Activated CD4-positive, alpha-beta T cell treated with anti-CD3 and anti-CD28 coated beads, Interleukin-2, amount 50 U/mL, for 24 hours (primary cell): ENCODE results near the gene MORN2.

ENCODE experiments used
- DNase-seq, 2 donors: peaks; one replicate each; pipeline ENCODE4 v3.0.0-alpha.2; 2020; ENCODE audit warnings: low read depth in 1 of 2, low spot score in 1 of 2

Gene MORN2

DNA sequence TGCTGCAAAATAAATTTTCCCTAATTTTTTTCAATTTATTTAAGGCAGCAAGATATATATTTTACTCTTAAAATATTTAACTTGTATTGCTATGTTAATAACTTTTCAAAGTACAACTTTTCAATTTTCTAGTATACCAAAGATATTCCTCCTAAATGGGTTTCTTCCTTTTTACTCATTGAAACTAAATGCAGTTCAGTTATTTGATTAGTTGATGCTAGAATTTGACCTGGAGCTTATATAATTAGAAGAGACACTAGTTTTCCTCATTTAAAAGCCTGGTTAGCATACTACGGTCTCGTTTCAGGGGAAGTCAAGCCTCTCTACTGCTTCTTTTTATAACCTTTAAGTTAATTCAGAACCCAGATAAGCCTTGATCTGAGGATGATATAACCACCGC is 13.8 kb downstream of the MORN2 start, which contains the start of gene ARHGEF33:
ARHGEF33 (plus strand) TSS at position 301 of the 400 bp plus-strand sequence. CDS start 29,573 bp downstream, outside the sequence.
- DNase-seq: no peak

DNA sequence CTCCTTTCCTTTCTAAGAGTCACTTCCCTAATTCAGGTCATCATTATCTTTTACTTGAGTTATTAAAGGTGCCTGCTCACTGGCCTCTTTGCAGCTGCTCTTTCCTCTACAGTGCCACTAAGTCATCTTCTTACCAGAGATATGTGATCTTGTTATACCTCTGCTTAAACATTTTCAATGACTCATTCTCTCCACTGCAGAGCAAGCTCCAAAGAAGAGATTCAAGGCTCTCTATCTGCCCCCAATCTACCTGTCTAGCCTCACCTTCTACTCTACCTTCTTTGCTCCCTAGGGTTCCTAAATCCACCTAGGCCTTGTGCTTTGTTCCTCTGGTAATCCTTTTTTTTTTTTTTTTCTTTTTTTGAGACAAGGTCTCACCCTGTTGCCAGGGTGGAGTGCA is 17.0 kb downstream of the MORN2 start:
- DNase-seq: no peak

DNA sequence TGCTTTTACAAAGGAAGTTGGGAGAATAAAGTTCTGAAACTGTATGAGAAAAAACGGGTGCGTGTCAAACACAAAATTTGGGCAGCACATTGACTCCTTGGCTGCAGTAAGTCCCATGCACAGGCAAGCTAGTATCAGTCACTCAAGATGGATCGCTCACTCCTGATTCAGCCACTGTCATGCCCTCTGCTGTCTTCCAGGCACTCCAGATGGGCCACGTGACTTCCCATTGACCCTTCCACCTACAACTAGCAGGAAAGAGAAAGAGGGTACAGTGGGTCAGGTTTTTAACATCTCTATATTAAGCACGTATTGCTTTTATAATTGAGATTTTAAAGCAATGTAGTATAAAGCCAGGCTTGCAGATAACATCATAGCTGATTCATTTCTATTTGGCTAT is 22.5 kb downstream of the MORN2 start:
- DNase-seq: no peak

DNA sequence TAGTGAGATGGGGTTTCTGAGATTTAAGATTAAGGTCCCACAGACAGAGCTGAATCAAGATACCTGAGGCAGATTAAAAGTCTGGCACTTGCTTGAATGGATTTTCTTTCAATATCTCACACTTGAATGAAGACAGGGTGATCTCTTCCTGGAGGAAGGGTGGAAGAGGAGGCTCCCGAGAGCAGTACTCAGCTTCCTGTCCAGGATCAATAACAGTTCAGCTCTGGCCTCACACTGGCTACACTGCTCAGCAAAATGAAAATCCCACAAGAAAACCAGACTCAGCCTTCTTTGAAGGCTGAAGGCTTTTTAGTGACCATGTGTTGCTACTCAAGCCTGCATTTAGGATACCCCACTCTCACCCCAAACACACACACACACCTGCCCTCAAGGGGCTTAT is 24.9 kb downstream of the MORN2 start:
- no peak for DNase-seq

DNA sequence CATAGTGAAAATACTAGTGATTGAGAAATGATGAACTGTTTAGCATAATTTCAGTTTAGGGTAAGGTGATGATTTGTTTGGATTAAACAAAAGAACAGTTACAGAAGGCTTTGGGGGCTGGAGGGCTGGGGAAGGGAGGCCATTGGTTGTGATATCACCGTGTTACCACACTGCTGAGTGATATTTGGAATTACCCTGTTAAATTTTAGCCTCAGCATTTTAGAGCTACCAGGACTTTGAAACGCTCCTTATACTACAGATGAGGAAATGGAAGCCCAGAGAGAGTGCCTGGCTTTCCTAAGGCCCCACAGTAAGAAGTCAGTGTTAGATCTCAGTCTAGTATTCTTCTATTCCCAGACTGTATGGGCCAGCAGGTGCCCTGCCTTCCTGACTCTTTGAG is 29.5 kb downstream of the MORN2 start:
- no peak for DNase-seq

DNA sequence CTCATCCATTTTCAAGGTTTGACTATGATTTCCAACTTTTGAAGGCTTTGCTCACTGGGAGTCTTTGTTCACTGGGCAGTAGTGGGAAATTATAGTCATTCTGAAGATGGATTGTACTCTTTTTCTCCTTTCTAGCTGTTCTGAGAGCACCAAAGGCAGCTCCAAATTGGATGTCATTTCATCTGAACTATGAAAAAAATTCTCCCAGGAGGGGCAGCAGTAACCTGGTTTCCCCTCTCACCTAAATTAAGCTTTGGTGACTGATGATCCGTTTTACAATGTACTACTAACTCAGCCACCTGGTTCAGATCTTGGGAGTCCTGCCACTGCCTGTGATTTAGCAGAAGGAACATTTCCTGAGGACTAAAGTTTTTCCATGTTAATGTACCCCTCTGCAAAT is 31.5 kb downstream of the MORN2 start:
- no peak for DNase-seq

DNA sequence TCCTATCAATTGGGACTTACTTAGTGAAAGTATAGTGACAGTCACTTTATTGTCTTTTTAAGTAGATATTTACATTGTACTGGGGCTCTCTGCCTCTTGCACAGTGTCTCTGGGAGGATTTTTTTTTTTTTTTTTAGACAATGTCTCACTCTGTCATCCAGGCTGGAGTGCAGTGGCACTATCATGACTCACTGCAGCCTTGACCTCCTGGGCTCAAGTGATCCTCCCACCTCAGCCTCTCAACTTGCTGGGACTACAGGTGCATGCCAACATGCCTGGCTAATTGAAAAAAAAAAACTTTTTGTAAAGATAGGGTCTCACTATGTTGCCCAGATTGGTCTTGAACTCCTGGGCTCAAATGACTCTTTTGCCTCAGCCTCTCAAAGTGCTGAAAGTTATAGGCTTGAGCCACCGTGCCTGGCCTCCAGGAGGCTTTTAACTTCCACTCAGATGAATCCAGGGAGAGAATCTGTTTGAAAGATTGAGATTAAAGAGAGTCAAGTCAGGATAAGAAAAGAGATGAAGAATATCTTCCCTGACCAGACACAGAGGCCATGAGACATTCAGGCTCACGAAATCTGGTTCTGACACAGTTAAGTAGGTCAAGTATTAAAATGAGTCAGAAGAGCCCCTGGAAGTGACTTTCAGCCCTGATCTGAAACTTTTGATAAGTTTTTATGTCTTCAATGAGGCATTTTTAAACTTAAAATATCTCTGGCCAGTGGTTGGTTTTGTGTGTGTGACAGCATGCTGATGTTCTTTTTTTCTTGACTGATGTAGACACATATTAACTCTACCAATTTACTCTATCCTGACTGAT is 32.2 kb downstream of the MORN2 start:
- no peak for DNase-seq

DNA sequence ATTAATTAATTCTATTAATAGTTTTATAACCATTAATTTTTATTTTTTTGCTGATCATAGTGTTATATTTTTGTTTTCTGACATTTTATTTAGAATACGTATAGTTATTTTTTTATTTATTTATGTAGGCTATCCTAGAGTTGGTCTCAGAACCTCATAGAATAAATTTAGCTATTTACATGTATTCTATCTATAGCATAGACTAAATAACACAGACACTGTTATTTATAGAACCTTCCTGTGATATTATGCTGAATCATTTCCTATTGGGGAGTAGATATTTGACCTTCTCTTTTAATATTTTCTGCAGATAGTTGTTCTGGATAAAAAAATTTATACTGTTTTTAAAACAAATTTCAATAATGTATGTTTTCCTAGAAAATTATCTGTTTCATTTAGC is 34.1 kb downstream of the MORN2 start:
- no peak for DNase-seq

DNA sequence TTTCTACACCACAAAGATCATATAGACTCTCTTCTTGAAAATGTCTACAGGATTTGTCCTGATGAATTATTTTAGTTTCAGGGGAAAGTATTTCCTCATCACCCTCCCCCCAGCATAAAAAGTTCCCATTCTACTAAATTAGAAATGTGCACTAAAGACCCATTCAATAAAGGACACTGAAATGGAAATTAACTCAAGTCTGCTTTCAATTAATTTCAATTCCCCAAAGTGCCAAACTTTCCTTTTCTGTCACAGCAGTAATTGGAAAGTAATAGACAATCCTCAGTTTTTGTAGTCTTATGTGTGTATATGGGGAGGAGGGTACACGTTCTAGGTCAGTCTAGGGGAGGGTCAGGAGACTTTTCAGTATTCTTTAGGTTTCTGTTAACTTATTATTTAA is 35.4 kb downstream of the MORN2 start:
- DNase-seq: no peak

DNA sequence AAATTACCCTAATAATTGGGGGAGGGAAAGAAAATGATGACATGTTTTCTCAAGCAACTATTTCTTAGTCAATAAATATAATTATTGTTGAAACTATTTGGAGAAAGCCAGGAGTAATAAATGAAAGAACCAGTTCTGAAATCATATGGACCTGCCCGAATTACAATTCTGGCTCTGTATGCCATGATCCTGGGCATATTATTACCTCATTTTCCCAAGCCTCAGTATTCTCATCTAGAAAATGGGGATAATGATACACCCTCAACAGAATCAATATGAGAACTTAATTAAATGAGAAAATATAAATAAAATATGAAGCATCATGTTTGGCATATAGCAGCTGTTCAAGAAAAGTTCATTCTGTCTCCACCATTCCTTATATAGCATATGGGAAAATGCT is 36.8 kb downstream of the MORN2 start:
- no peak for DNase-seq

DNA sequence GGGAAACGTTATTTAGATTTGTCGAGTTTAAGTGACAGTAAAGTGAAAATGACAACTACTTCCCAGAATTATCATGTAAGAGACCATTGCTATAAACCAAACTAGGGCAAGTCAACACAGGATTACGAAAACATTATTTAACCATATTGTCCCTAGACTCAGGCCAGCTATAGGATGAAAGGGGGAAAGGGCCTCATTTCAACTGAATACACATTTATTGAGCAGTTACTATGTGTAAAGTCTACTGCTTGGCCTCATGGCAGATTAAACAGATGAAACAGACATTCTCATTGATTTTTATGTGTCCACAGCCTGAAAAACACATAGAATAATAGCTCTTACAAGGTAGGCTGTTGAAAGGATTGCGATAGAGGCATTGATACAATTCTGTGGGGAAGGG is 46.6 kb downstream of the MORN2 start:
- no peak for DNase-seq

DNA sequence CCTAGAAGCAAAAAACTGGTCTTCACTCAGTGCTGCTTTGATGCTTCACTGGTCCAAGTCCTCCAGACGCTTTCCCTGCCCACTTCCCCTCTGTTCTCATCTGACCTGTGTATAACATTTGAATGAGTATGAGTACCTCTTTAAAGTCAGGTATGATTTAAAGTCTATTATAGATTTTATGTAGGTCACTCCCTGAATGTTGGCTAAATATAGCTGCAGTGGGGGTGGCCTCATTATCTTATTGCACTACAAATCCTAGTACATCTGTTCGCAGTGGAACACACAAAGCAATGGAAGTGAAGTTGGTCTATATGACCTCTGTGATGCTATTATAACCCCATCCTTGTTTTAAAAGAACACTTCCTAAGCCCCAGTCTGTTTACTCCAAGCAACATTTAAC is 47.1 kb downstream of the MORN2 start:
- no peak for DNase-seq

DNA sequence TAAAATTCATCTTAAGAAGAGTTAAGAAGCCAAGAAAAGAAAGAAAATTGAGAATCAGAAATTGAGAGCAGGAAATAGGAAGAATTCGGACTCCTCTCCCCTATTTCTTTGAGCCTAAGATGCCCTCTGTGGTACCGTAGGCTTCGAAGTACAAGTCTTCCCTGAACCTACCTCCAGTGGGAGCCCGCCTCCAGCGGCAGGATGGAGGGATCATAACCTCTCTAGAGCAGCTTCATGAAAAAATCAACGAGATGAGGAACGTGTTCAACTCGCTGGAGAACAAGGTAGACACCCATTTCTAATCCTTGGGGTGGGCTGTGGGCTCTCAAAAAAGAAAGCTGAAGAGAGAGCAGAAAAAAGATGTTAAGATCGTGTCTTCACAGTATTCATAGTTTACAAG is 50.2 kb downstream of the MORN2 start:
- no peak for DNase-seq

DNA sequence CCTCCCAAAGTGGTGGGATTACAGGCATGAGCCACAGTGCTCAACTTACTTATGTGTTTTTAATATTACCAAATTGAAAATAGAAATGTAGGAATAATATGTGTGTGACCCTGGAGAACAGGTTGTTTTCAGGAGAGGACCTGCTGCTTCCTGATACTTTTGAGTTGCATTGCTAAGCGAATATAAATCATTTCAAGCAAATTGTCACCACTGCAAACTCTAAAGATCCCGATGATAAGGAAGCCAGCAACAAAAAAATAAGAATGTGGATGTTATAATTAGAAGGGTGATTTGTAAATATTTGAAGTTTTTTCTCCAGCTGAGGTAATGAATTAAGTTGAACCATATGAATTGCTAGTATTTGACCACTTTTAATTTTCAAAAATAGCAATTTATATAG is 54.8 kb downstream of the MORN2 start:
- no peak for DNase-seq
